Right lobe of liver (tissue), 6 donors: ENCODE measurements around the gene NAT8L. TPM values are rescaled to one million over a fixed set of nuclear protein-coding genes. Genes with fewer than 3 reads are reported as not detected.

Experiments
- ATAC-seq, 4 donors: fragments of 200-7000 bp; cut with Tn5 transposase; one replicate each; pipeline ENCODE4 v1.9.1; 2020; ENCODE audit warnings: mild to moderate bottlenecking in 4 of 4, moderate library complexity in 4 of 4
- DNase-seq, 3 donors: peaks; one replicate each; pipeline ENCODE4 v3.0.0-alpha.2; 2020
- H3K27ac ChIP-seq, 3 donors: fragments of 200-600 bp; one replicate each; pipeline ENCODE4 v1.8.0; 2022
- H3K27me3 ChIP-seq, 2 donors: fragments of 200-600 bp; one replicate each; pipeline ENCODE4 v1.8.0; 2022
- H3K36me3 ChIP-seq, 4 donors: fragments of 200-600 bp; sonication (generic) in 1 of 4; one replicate each; pipeline versions ENCODE4 v1.5.1 to v1.8.0; 2017 to 2022; ENCODE audit warnings: control low read depth in 1 of 4
- H3K4me1 ChIP-seq, 4 donors: fragments of 200-600 bp; sonication (generic) in 1 of 4; one replicate each; pipeline versions ENCODE4 v1.5.1 to v1.8.0; 2017 to 2022; ENCODE audit warnings: control low read depth in 1 of 4
- H3K4me3 ChIP-seq, 3 donors: fragments of 200-600 bp; one replicate each; pipeline ENCODE4 v1.8.0; 2022
- H3K9me3 ChIP-seq, 4 donors: fragments of 200-600 bp; sonication (generic) in 1 of 4; one replicate each; pipeline versions ENCODE4 v1.5.1 to v1.8.0; 2017 to 2022; ENCODE audit warnings: control low read depth in 1 of 4
- POLR2A ChIP-seq: fragments of 450-650 bp; IDR thresholded peaks from one replicate; pipeline ENCODE4 v1.6.1; 2017; ENCODE audit warnings: antibody characterized with exemption, mild to moderate bottlenecking
- WGBS: methylation state at CpG from one replicate; pipeline ENCODE4 v1.1.6; 2018; ENCODE audit warnings: low coverage, low lambda C conversion rate; ENCODE audit not compliant: insufficient coverage; ENCODE audit errors: missing lambda C conversion rate; 5-methylcytosine and 5-hydroxymethylcytosine counted together
- intact Hi-C, 2 donors: fragments of 100-400 bp; cut with DNase I; formaldehyde crosslinking; loops; one replicate each; pipeline versions ENCODE4 v1.11.2 to v1.14.1; 2022
- total RNA-seq, 6 experiments: library from RNA; depleted of rRNA in 2 of 6; stranded (reverse); fragments of >200 nt in 2 of 6; fragmentation: NEBNext Ultra II Directional in 3 of 6; extraction: Animal tissue kit (Norgen Biotek cat#: 25700) in 3 of 6; gene quantifications; one replicate each; pipeline versions ENCODE4 v1.1.0 to v1.2.4, GENCODE V29; 2016 to 2023
- TF ChIP-seq, protein P1 (sequence below), 4 donors: fragments of 200-600 bp in 3 of 4; fragments of 450-650 bp in 1 of 4; IDR thresholded peaks; one replicate each; pipeline versions ENCODE4 v1.5.1 to v1.8.0; 2016 to 2022; ENCODE audit warnings: antibody characterized with exemption in 4 of 4, mild to moderate bottlenecking in 2 of 4
- donor health status: DM: no; HTN: yes; CAD: no.
- donor health status: DM: no; HTN: no; CAD: no.
- donor health status: DM: no; HTN: no; CAD: no.
- donor health status: DM: no; HTN: yes; CAD: no.
- donor health status: DM: no; HTN: yes; CAD: no.

NAT8L gene
- total RNA-seq, 6 experiments from 2014 or later: 0.02 to 0.05 TPM; not detected in 4

DNA sequence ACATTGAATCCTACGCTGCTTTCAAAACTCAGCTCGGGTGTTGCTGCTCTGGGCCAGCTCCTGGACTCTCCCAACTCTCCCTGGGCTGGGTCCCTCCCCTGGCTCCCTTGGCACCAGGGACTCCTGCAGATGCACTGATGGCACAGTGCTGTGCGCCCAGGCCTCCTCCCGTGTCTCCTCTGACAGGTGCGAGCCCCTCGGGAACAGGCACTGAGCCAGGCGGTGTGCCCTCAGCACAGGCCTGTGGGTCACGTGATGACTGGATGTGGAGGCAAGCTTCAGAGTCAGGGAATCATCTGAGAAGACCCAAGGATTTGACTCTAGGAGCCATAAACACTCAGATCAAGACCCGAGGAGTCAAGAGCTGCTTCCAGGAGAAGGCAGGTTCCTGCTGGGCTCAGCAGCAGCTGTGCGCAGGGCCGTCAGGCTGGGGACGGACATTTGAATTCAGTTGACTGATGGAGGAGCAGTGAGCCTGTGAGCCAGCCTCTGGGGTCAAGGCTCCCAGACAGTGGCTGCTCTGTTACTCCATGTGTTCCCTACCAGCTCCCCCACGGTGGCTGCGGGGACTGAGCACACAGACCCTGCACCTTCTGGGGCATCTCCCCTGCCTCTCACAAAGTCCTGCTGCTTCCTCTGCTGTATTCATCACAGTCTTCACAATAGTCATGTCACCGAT is 33.0 kb downstream of the NAT8L start:
- no peak overlapping the region for H3K4me3 ChIP-seq
- no peaks in the 10 kb centered on the region for H3K9me3 ChIP-seq
- TF ChIP-seq, protein P1, sequence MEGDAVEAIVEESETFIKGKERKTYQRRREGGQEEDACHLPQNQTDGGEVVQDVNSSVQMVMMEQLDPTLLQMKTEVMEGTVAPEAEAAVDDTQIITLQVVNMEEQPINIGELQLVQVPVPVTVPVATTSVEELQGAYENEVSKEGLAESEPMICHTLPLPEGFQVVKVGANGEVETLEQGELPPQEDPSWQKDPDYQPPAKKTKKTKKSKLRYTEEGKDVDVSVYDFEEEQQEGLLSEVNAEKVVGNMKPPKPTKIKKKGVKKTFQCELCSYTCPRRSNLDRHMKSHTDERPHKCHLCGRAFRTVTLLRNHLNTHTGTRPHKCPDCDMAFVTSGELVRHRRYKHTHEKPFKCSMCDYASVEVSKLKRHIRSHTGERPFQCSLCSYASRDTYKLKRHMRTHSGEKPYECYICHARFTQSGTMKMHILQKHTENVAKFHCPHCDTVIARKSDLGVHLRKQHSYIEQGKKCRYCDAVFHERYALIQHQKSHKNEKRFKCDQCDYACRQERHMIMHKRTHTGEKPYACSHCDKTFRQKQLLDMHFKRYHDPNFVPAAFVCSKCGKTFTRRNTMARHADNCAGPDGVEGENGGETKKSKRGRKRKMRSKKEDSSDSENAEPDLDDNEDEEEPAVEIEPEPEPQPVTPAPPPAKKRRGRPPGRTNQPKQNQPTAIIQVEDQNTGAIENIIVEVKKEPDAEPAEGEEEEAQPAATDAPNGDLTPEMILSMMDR (IDR thresholded peaks at IDR 0.05): no peak
- no peak for TF ChIP-seq POLR2A
- intact Hi-C loops: no loop called here
- no peaks in the 10 kb centered on the region for H3K27me3 ChIP-seq
- peaks cover 0 to 25% (median 10%) of the 10 kb centered on the region in 4 donors for H3K4me1 ChIP-seq
- peak in 1 of 3 donors; percentile 42 for DNase-seq
- no peaks in the 10 kb centered on the region for H3K36me3 ChIP-seq
- no peak for ATAC-seq
- WGBS: 69% methylated on average over 3 of the region's 15 CpGs
- H3K27ac ChIP-seq: no peak overlapping the region

DNA sequence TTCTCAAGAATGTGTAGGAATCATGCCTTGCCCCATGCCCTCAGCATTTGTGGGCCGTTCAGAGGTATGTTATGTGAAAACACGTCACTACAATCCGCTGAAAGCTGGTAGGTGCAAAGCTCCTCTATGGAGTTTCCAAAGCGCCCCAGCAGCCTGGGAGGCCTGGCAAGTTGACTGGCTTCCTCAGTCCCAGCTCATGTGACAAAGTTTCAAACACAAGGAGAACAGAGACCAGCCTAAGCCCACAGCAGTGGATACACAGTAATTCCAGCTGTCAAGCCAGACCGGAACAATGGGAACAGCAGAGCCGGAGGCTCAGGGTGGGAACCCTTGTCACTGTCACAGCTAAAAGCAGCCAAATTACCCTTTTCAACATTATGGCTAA is 33.5 kb downstream of the NAT8L start:
- TF ChIP-seq, protein P1 (IDR thresholded peaks at IDR 0.05): no peak
- no peak for TF ChIP-seq POLR2A
- ATAC-seq (no peak), DNase-seq (peak in 1 of 3 donors; percentile 21)
- H3K9me3 ChIP-seq: no peaks in the 10 kb centered on the region
- intact Hi-C loops: no loop called here
- peaks cover 0 to 25% (median 10%) of the 10 kb centered on the region in 4 donors for H3K4me1 ChIP-seq
- H3K27me3 ChIP-seq: no peaks in the 10 kb centered on the region
- no peaks in the 10 kb centered on the region for H3K36me3 ChIP-seq
- no peak overlapping the region for H3K4me3 ChIP-seq
- 93% methylated on average over 5 of the region's 6 CpGs for WGBS
- H3K27ac ChIP-seq: no peak overlapping the region

DNA sequence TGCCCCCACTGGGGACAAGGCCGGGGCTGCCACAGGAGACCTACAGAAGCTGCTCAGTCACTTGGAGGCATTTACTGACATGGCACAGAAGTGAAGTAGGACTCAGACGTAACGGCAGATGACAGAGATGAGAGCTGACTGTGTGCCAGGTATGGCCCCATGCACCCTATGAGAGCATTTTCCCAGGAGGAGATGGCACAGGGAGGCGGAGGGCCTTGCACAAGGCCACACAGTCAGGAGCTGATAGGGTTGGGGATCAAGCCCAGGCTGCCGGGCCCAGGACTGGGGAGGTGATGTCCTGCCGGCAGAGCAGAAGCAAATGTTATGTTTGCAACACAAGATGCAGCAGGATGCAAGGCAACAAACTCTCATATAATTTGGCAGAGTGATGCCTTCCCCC is 34.1 kb downstream of the NAT8L start:
- Histone ChIP-seq H3K36me3 (no peaks in the 10 kb centered on the region), H3K27ac (no peak overlapping the region), H3K4me1 (peaks cover 0 to 25% (median 10%) of the 10 kb centered on the region in 4 donors), H3K4me3 (no peak overlapping the region), H3K27me3 (no peaks in the 10 kb centered on the region), H3K9me3 (no peaks in the 10 kb centered on the region)
- no CpG with 5 or more reads among the region's 6 CpGs for WGBS
- DNase-seq (peak in 1 of 3 donors; percentile 34), ATAC-seq (no peak)
- TF ChIP-seq POLR2A: no peak
- TF ChIP-seq, protein P1 (IDR thresholded peaks at IDR 0.05): no peak
- intact Hi-C loops: no loop called here

DNA sequence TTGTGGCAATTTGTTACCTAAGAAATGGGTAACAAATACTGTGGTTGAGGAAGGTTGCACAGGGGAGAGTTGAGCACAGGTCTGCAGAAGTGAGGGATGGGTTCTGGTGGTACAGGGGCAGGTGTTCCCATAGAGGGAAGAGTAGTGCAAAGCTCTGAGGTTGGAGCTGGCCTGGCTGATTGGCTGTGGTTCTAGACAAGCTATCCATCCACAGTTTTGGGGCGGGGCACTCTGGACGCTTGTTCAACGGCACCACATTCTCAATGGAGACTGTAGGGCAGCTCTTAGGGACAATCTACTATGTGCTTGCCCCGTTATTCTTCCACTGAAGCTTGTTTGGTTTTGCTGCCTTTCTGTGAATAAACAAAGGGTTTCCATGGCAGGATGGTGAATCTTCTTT is 35.4 kb downstream of the NAT8L start:
- DNase-seq (peak in 1 of 3 donors; percentile 31), ATAC-seq (no peak)
- Histone ChIP-seq H3K27me3 (no peaks in the 10 kb centered on the region), H3K4me3 (no peak overlapping the region), H3K4me1 (peaks cover 0 to 16% (median 9%) of the 10 kb centered on the region in 4 donors), H3K36me3 (no peaks in the 10 kb centered on the region), H3K27ac (no peak overlapping the region), H3K9me3 (no peaks in the 10 kb centered on the region)
- TF ChIP-seq POLR2A: no peak
- TF ChIP-seq, protein P1 (IDR thresholded peaks at IDR 0.05): no peak
- intact Hi-C loops: no loop called here
- 83% methylated on average over 1 of the region's 4 CpGs for WGBS
